GM19372 (cell line): ENCODE data around the gene MOB3B.
A peak's percentile ranks its signal among the peaks of the same experiment; 100 is the strongest.

ENCODE experiments used
- ATAC-seq: cut with Tn5 transposase; IDR thresholded peaks from one replicate; pipeline ENCODE4 v1.9.1; 2021; ENCODE audit warnings: mild to moderate bottlenecking, low read depth, moderate library complexity; ENCODE audit not compliant: unreplicated experiment

MOB3B gene

DNA sequence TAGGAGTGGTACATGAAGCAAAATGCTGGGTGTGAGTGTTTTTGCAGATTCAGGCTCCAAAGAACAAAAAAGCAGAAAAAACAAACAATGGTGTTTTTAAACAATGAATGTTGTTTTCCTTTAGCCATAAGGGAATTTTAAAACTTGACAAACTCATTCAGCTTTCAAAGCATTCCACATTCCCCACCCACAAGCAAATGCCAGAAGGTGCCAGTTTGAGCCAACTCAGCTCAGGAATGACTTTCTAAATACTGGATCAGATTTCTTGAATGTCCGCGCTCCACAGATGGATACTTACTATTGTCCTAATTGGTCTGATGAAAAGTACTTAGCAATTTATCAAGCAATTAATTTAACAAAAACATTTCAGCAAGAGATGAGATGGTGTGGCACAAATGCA lies 12.9 kb upstream of the MOB3B start:
- ATAC-seq: no peak

GRCh38 chr9:27541740-27542139 lies 12.1 kb upstream of the MOB3B start:
- no peak for ATAC-seq

DNA sequence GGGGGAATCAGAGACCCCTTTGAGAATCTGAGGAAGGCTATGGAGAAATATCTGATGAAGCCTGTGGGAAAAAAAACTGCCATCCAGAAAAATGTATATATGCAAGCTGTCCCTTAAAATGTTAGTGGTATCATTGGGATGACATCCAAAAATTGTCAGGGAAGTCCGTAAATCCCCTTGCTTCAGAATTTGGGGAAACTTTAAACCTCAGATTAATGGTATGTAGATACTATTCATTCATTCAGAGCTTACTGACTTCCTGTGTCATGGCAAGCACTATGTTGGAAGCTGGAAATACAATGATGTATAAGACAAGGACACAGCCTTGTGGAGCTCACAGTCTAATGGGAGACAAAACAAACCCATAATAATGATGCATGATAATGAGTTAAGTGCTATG lies 10.9 kb upstream of the MOB3B start:
- ATAC-seq: no peak

DNA sequence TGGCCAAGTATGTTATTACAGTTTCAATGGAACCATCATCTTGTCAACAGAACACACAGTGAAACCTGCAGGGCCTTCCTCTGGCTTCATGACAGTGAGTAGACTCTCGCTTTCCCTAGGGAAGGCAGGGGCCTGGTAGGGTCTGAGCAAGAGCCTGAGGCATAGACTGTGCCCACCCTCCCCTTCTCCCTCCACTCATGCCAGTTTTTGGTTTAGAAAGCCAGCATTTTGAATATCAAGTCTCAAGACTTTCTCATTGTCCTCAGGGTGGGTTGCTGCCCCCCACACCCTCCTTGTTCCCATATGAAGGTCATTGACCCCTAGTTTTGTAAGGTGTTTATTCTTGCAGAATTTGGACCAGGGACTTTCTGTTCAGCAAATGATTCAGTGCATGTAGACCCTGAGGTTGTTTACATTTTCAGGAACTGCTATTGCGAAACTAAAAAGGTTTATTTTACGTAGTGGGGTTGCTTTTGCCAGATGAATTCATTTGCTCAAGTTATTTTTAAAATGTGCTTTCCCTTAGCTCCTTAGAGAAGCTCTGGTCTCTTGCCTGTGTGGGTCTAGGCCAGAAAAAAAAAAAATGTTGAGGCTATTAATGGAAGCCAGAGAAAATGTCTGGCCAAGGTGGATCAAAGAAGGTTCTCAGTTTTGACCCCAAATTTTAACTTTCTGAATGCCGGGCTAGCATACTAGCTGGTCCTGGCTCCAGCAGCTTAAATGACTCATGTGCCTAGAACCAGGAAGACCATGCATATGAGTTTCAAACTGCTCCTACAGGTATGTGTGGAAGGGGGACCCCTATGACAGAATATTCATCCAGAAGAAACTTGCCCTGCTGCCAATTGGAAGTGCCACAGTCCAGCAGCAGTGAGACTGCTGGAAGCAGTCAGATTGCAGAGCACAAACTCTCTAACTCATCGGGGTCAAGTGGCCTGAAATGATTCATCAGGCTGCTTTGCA lies 10.1 kb upstream of the MOB3B start:
- peak; percentile 39 for ATAC-seq

- ATAC-seq: peak; percentile 47
Observed at GRCh38 chr9:27538647-27539046, 9.0 kb upstream of the MOB3B start.

DNA sequence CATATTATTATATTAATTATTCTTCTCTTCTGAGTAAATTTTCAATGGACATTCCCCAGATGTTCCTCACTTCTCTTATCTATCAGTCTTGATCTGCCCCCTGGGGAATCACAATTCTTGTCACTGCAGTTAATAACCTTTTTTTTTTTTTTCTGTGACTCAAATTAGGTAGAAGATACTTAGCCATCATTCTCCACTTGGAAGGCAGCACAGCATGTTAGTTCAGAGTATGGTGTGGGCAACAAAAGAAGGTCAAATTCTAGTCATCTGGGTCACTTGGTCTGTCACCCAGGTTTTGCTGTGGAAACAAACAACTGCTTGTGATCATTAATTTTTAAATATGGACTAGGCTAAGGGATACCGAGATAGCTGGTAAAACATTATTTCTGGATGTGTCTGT lies 8.1 kb upstream of the MOB3B start:
- ATAC-seq: no peak

GRCh38 chr9:27537027-27537435 lies 7.4 kb upstream of the MOB3B start:
- no peak for ATAC-seq

DNA sequence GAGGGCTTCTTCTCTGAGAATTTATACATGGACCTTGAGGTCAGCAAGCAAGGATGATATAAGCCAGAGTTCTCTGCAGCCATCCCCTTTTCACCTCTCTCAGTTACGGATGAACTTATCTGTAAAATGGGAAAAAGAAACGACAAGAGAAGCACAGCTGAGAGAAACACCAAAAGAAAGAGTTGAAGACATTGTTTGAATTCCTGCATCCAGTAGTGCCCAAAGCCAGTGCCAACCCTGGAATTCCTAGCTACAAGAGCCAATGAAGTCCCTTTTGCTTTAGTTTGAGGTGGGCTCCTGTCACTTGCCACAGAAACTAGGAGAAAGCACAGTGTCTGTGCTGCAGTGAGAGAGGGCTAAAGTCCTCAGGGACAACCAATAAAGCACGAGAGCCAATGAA lies 6.6 kb upstream of the MOB3B start:
- no peak for ATAC-seq

DNA sequence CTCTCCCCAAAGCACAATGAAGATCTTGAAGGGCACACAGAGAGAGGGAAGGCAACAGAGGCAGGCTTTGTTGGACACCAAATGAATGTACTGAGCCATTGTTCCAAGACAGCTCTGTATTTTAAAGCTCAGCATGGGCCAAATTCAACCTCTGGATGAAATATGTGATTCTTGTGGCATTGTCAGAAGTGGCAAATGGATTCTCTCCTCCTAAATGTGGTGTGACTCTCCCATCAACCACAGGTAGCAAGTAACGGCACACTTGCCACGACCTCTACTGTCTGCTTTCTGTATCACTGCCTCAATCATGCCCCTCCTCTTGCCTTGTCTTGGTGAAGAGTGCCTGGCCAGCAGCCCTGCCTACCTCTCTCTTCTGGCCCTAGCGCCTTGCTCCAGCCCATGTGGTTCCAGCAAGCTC lies 6.1 kb upstream of the MOB3B start:
- no peak for ATAC-seq

DNA sequence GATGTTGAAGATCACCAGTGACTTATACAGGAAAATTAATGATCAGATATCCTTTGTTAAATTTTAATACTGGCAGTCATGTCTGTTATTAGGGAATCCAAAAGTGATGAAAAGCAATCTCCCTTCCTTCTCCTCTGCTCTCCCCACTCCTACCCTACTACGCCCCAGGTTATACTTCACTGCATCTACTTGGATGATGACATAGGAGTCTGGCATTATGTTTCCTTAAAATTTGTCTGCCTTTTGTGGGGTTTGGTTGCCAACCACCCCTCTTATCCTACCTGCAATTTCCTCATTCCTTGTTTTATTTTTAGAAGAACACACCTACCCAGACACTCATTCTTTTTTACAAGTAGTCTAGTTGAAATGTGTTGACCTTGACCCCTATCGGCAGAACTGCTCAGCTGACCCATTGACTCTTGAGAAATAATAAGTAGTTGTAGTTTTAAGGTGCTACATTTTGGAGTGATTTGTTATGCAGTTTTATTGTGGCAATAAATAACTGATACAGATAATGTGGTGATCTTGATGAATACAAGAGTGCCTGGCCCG lies 5.1 kb upstream of the MOB3B start:
- no peak for ATAC-seq

DNA sequence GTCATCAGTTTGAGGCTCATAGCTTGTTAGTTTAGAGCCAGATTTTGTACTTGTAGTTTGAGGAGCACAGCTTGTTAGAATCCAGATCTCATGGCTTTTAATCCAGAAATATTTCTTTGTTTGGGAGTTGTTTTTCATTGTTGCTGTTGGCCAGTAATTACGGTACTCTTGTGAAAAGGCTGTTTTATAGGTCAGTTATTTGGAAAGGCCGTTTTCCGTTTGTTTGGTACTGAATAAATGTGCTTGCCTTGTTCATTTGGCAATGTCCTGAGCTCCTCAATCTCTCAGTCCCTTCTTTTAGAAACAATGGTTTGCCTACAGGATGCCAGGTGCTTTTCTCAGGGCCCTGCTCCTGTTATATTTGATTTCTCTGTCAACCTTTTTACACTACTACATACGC lies 4.5 kb upstream of the MOB3B start:
- no peak for ATAC-seq

DNA sequence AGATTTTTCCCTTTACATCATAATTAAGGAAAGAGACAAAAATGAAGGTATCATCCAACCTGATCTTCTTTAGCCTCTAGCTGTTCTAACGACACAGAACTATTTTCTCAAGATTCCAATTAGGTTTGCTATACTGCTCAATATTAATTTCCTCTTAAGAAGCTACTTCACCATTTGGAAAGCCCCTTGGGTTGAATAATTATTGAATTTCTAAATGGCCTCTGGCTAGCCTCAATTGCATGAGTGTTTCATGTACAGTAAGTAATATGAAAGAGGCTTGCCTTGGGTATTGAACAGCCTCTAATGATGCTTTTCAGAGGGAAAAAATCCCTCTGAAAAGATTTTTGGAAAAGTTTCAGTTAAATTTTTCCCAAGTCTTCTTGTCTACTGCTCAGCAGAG lies 3.7 kb upstream of the MOB3B start:
- no peak for ATAC-seq

DNA sequence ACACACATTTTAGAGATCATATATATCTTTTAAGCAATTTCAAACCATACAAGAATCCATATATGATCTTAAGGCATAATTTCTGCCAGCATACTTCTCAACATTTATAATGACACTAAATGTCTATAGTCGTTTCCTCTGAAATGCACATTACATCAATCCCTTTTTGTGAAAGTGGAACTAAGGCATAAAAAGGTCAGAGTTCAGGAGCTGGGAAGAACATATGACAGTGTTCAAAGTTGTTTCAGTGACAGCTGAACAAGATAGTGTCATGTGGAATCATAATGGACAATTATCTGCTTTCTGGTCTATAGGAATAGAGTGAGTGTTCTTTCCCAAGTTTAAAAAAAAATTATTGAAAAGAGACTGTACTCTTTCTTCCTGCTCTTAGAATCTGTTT lies 2.4 kb upstream of the MOB3B start:
- no peak for ATAC-seq

DNA sequence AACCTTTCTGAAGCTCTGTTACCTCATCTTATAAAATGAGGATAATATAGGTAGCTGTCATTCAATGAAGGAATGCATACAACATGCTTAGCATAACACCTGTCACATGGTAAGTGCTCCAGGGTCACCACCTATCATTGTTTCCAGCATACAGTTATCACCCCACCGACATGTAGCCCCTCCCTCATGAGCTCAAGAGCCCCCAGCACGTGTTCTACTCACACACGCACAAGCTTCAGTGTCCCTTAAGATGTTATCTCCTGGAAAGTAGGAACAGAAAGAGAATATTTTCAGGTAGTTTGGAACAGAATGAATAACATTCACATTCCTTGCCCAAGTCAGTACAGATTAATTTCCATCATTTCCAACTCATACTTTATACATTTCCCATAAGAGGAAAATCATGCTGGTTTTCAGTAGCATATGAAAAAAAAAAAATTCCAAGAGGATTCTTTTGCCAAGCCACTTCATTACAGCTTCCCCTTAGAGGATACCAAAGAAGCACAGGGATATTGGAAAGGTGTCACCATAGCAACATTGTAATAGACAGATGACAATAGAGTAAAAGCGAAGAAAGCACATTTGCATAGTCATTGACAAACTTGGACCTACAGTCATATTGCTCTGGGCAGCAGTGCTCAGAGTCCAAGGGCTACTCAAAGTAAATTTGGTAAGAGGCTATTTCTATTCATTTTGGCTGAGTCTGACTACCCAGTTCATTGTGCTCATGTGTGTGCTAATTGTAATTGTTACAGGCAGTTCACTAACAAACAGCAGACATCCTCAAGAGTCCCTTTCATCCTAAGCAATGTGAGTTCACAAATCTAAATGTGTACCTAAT lies 1.5 kb upstream of the MOB3B start:
- ATAC-seq: no peak

DNA sequence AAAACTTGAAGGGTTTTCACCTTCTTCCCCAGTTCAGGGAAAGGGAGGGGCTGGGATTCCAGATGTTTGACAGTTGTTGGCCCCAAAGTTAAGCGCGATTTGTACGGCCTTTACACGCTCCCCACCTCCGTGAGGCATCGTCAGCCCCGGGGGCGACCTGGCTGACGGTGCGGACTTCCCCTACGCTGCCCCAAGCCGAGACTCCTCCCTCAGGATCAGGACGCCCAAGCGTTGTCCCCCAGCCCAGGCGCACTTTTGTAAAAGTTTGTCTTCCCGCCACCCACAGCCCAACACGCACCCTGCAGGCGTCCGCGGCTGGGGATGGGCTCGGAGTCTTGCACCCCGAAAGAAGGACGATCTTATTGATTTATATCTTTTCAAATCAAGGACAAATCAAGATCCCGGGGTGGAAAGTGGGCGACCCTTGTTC lies 713 bp downstream of the MOB3B start:
- ATAC-seq: peak; percentile 35

GRCh38 chr9:27528076-27528885 lies 1.3 kb downstream of the MOB3B start:
- ATAC-seq: peak; percentile 46

DNA sequence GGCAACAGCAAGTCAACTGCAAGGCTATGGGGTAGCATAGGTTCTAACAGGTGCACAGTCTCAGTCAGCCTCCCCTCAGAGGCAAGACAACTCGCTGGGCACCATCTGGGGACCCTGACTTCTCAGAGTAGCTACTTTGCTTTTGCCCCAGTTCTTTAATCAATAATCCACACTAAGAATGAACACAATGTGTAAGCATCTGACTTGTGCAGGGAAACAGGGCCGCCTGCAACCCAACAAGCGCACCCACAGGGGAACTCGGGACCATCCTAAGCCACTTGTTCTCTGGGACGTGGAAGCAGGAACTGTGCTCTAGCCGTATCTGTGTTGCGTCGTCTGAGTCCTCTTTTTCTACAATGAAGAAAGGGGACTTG lies 1.9 kb downstream of the MOB3B start:
- no peak for ATAC-seq

DNA sequence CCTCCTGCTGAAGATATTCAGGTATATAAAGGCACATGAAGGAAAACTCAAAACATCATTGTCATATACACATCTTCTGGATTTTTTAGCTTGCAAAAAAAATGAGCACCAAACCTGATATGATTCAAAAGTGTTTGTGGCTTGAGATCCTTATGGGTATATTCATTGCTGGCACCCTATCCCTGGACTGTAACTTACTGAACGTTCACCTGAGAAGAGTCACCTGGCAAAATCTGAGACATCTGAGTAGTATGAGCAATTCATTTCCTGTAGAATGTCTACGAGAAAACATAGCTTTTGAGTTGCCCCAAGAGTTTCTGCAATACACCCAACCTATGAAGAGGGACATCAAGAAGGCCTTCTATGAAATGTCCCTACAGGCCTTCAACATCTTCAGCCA lies 5.4 kb downstream of the MOB3B start, which contains the start of gene IFNK:
Gene IFNK (plus strand): TSS at position 55 of the 400 bp plus-strand sequence. CDS start 47 bp downstream, at position 102.
- no peak for ATAC-seq

DNA sequence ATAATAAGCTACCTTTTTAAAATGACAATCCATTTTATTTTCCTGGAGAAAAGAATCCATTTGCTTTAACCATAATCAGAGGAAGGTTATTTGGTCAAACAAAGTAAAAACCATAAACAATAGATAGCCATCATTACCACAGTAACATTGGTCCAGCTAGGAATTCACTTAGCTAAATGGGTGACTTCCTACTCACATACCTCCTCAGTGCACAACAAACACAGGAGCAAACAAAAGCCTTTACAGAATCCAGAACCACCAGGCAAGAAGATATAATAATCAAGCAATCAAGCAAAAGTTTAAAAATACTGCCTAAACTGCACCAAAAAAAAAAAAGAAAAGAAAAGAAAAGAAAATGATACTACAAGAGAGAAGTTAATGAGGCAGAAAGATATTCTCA lies 6.5 kb downstream of the MOB3B start:
- ATAC-seq: no peak

- no peak for ATAC-seq
Observed at GRCh38 chr9:27520986-27521385, 8.6 kb downstream of the MOB3B start.
